GM12878 (cell line): ENCODE data around the gene ANKRD11. TPM values are rescaled to one million over a fixed set of nuclear protein-coding genes. Genes with fewer than 3 reads are reported as not detected.
A peak's percentile ranks its signal among the peaks of the same experiment; 100 is the strongest.

ENCODE experiments used
- ATF7 ChIP-seq: fragments of 450-650 bp; IDR thresholded peaks from 2 replicates; pipeline ENCODE4 v1.6.1; 2016; ENCODE audit warnings: low read depth, mild to moderate bottlenecking
- BCL3 ChIP-seq: IDR thresholded peaks from 2 replicates; pipeline ENCODE4 v1.6.1; 2011; ENCODE audit warnings: borderline replicate concordance, low read depth, mild to moderate bottlenecking, moderate library complexity, low read length; ENCODE audit not compliant: insufficient read depth, poor library complexity, severe bottlenecking
- BCLAF1 ChIP-seq: fragments of 450-650 bp; IDR thresholded peaks from 2 replicates; pipeline ENCODE4 v1.6.1; 2017; ENCODE audit warnings: antibody characterized with exemption, mild to moderate bottlenecking, moderate library complexity
- CHD1 ChIP-seq: IDR thresholded peaks from 2 replicates; pipeline ENCODE4 v1.6.1; 2012; ENCODE audit warnings: low read depth, low read length, improper control_type of control experiment
- FOXM1 ChIP-seq: IDR thresholded peaks from 2 replicates; pipeline ENCODE4 v1.6.1; 2012; ENCODE audit warnings: low read depth, mild to moderate bottlenecking, inconsistent platforms, low read length, moderate library complexity
- HSF1 ChIP-seq: fragments of 150-350 bp; IDR thresholded peaks from 2 replicates; pipeline ENCODE4 v1.6.1; 2014; ENCODE audit warnings: mild to moderate bottlenecking, low read depth, low read length
- IKZF2 ChIP-seq, 2 experiments: fragments of 450-650 bp; IDR thresholded peaks; 2 replicates each; pipeline ENCODE4 v1.6.1; 2017; ENCODE audit warnings: mild to moderate bottlenecking in 2 of 2, moderate library complexity in 2 of 2
- MEF2B ChIP-seq: fragments of 450-650 bp; IDR thresholded peaks from 2 replicates; pipeline ENCODE4 v1.6.1; 2018; ENCODE audit warnings: mild to moderate bottlenecking, moderate library complexity; ENCODE audit not compliant: partially characterized antibody, poor library complexity, severe bottlenecking
- MLLT1 ChIP-seq: fragments of 450-650 bp; IDR thresholded peaks from 2 replicates; pipeline ENCODE4 v1.6.1; 2016; ENCODE audit warnings: mild to moderate bottlenecking
- MXI1 ChIP-seq: fragments of 150-350 bp; IDR thresholded peaks from 2 replicates; pipeline ENCODE4 v1.6.1; 2011; ENCODE audit warnings: low read depth, mild to moderate bottlenecking, inconsistent platforms, low read length, improper control_type of control experiment
- NR2C1 ChIP-seq: fragments of 450-650 bp; IDR thresholded peaks from 2 replicates; pipeline ENCODE4 v1.6.1; 2017; ENCODE audit warnings: antibody characterized with exemption, mild to moderate bottlenecking, moderate library complexity
- NR2F1 ChIP-seq: fragments of 450-650 bp; conservative IDR thresholded peaks from 2 replicates; pipeline ENCODE4 v1.6.1; 2017; ENCODE audit warnings: mild to moderate bottlenecking
- PKNOX1 ChIP-seq: fragments of 450-650 bp; IDR thresholded peaks from 2 replicates; pipeline ENCODE4 v1.6.1; 2016; ENCODE audit warnings: mild to moderate bottlenecking
- POLR2A ChIP-seq: IDR thresholded peaks from 2 replicates; pipeline ENCODE4 v1.6.1; 2011; ENCODE audit warnings: low read depth, mild to moderate bottlenecking, low read length
- RAD51 ChIP-seq: fragments of 450-650 bp; IDR thresholded peaks from 2 replicates; pipeline ENCODE4 v1.6.1; 2016; ENCODE audit warnings: moderate library complexity, mild to moderate bottlenecking, inconsistent platforms
- RELA ChIP-seq: fragments of 450-650 bp; IDR thresholded peaks from 2 replicates; pipeline ENCODE4 v1.8.0; 2014; ENCODE audit warnings: borderline replicate concordance; ENCODE audit not compliant: partially characterized antibody
- SREBF1 ChIP-seq: IDR thresholded peaks from 2 replicates; pipeline ENCODE4 v1.6.1; 2012; ENCODE audit warnings: mild to moderate bottlenecking, low read length
- STAT1 ChIP-seq: fragments of 450-650 bp; conservative IDR thresholded peaks from 2 replicates; pipeline ENCODE4 v1.6.1; 2014; ENCODE audit warnings: antibody characterized with exemption, mild to moderate bottlenecking
- SUPT20H ChIP-seq: IDR thresholded peaks from 2 replicates; pipeline ENCODE4 v1.6.1; 2011; ENCODE audit warnings: low read depth, mild to moderate bottlenecking, low read length, moderate library complexity, borderline replicate concordance; ENCODE audit not compliant: control insufficient read depth
- TCF3 ChIP-seq: IDR thresholded peaks from 2 replicates; pipeline ENCODE4 v1.6.1; 2012; ENCODE audit warnings: low read depth, mild to moderate bottlenecking, low read length, borderline replicate concordance; ENCODE audit not compliant: insufficient read depth
- USF2 ChIP-seq: IDR thresholded peaks from 2 replicates; pipeline ENCODE4 v1.6.1; 2011; ENCODE audit warnings: low read depth, low read length, improper control_type of control experiment, borderline replicate concordance
- YBX1 ChIP-seq: fragments of 450-650 bp; IDR thresholded peaks from 2 replicates; pipeline ENCODE4 v1.6.1; 2016; ENCODE audit warnings: antibody characterized with exemption
- YY1 ChIP-seq: IDR thresholded peaks from 2 replicates; pipeline ENCODE4 v1.6.1; 2011; ENCODE audit warnings: low read depth, mild to moderate bottlenecking, low read length
- polyA plus RNA-seq, 11 experiments: library from polyadenylated mRNA; depleted of rRNA in 4 of 11; unstranded in 6 of 11; stranded (reverse) in 5 of 11; fragments of >200 nt; fragmentation: Nextera tagmentation in 4 of 11; fragmentation: Illumina TruSeq in 1 of 11; extraction: Ambion mirVana in 4 of 11; extraction: Trizol in 1 of 11; gene quantifications; 1 replicate in 1 of 11; 2 replicates in 10 of 11; pipeline versions ENCODE4 v1.2.1 to v1.2.3, GENCODE V29; 2011 to 2016; ENCODE audit warnings: inconsistent platforms in 2 of 11, missing spikeins in 2 of 11, low read depth in 1 of 11
- total RNA-seq, 4 experiments: library from RNA; depleted of rRNA in 3 of 4; stranded (reverse); fragments of >200 nt in 3 of 4; fragmentation: Illumina TruSeq in 1 of 4; extraction: Trizol in 1 of 4; gene quantifications; 2 replicates each; pipeline versions ENCODE4 v1.2.1 to v1.2.3, GENCODE V29; 2013 to 2021

ANKRD11 gene
- total and polyA plus RNA-seq, 10 of the 15 experiments (the other 5 are each of a cell fraction or from before 2014, with no cell fraction given) = 5.1 to 103 (median 27.4) TPM

GRCh38 chr16:89365044-89365467 is 125.3 kb downstream of the ANKRD11 start (continued):
- TF ChIP-seq HSF1 (no peak), SREBF1 (no peak), POLR2A (no peak), BCLAF1 (no peak), YBX1 (no peak), USF2 (no peak), IKZF2 (IDR thresholded peaks at IDR 0.05) (peak in 1 of 2 experiments; percentile 44; a peak in 2 of 4 replicates), ATF7 (peak; percentile 63), MXI1 (no peak), RELA (no peak), BCL3 (no peak), YY1 (no peak), MLLT1 (no peak), RAD51 (no peak), MEF2B (no peak), SUPT20H (no peak), TCF3 (no peak), NR2F1 (no peak), NR2C1 (no peak), CHD1 (no peak), STAT1 (no peak), PKNOX1 (0 out of 2 replicates have a peak, but pooled peaks have one; percentile 50), FOXM1 (no peak)
